Renal cortex interstitium (tissue), 11 donors: ENCODE data around the gene GRAMD2A. TPM values are rescaled to one million over a fixed set of nuclear protein-coding genes. Genes with fewer than 3 reads are reported as not detected.

Source experiments
- DNase-seq, 11 donors: peaks; one replicate each; pipeline ENCODE4 v3.0.0-alpha.2; 2013; ENCODE audit warnings: low read depth in 9 of 11, low spot score in 4 of 11; ENCODE audit errors: extremely low read depth in 1 of 11
- polyA plus RNA-seq, 3 donors: library from polyadenylated mRNA; unstranded; fragments of 120-200 nt; gene quantifications; one replicate each; pipeline ENCODE4 v1.2.1, GENCODE V29; 2013; ENCODE audit not compliant: insufficient read length in 3 of 3

Gene GRAMD2A
- polyA plus RNA-seq, 3 donors: 7.0 to 15.4 (median 8.7) TPM

DNA sequence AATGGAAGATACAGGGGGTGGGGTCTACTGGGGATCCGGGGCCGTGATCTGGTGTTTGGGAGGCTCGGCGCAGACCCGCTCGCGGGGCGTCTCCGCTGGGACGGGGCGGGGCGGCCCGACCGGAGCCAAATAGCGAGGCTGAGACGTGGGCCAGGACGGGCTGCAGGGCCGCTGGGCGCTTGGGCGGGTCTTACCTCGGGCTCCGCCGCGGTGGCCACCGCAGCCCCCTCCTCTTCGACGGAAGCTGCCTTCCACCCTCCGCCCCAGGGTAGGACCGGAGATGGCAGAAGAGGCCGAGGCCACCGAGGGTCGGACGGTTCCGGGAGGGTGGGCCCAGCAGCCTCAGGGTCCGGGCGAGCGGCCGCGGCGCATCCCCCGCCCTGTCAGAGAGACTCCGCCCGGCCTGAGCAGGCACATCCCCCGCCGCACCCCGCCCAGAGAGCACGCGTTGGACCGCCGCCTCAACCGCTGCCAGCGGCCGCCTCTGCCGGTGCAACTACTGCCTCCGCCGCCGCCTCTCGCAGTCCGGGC lies 80.0 kb downstream of the GRAMD2A start:
- DNase-seq: peak in 10 of 11 donors; percentile 35 to 77 (median 68)

GRCh38 chr15:72116731-72117485 lies 80.7 kb downstream of the GRAMD2A start:
- peak in 7 of 11 donors; percentile 21 to 59 (median 31) for DNase-seq

DNA sequence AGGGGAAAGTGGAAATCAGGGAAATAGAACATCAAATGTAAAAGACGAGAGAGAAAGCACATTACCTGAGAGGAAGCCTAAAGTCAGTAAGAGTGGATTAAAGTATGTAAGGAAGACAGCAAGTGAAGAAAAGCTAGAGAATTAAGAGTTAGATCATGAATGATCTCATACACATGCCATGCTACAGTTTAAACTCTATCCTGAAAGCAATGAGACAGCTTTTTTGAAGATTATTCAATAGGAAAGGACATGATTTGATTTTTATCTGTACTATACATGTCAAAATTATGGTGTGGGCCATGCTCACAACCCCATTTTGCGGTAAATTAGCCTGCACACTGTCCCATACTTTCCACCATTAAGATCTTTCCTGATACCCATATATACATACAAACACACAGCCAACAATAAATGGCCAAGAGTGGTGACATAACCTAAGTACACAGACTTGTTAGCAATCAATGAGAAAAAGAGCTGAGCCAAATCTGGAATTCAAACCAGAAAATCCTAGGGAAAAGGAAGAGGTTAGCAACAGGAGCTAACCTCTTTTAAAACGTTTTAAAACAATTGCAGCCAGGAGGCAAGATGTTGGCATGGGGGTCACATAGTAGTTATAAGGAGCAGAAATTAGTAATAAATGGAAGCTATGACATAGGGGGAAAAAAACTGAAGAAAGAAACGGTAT lies 84.1 kb downstream of the GRAMD2A start:
- no peak for DNase-seq

- DNase-seq: no peak
Measured at GRCh38 chr15:72112805-72113204, 84.8 kb downstream of the GRAMD2A start.

DNA sequence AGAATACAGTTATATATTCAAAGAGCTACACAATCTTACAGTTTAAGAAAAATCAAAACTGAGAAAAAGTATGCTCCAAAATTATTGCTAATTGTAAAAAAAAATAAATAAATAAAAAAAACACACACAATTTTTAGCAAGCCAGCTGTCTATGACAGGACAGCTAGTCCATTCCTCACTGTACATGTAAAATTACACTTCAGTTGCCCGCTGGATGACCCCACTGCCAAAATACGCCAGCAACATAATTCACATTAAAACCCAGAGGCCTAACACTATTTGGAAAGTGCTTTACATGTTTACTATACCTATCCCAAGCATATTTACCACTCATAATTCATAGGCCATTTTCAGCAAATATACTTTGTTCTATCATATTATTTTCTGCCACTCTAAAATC lies 85.5 kb downstream of the GRAMD2A start:
- DNase-seq: peak in 5 of 11 donors; percentile 26 to 41 (median 36)

DNA sequence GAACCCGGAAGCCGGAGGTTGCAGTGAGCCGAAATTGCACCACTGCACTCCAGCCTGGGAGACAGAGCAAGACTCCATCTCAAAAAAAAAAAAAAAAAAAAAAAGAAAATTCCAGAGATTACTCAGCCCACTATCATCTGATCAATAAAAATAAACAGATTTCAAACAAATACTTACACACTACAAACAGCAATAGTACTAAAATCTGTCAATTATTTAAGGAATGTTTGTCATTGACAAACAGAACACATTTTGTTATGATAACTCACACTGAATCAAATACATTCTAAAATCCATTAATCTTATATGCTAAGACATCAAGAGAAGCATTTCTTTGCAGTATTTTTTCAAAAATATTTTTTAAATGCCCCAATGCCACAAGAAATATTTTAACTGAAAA lies 87.2 kb downstream of the GRAMD2A start:
- no peak for DNase-seq

Other genes with a start within 250 kb of the GRAMD2A start
- gene MYO9A, start 79.6 kb downstream of the GRAMD2A start, polyA plus RNA-seq: 10 to 100 TPM; 32.6 to 38.1 (median 34.2) TPM
- 1 to 10 TPM; 6.1 to 7.0 (median 6.3) TPM for gene SENP8, start 79.4 kb downstream of the GRAMD2A start, polyA plus RNA-seq
- 100 to 1,000 TPM; 636 to 752 (median 681) TPM for gene PKM, start 33.4 kb upstream of the GRAMD2A start, polyA plus RNA-seq
- gene PARP6, start 74.8 kb upstream of the GRAMD2A start, polyA plus RNA-seq: 100 to 1,000 TPM in 2 of 3 donors, 10 to 100 TPM in 1; 88.5 to 141 (median 106) TPM
- gene CELF6, start 122.4 kb upstream of the GRAMD2A start, polyA plus RNA-seq: 1 to 10 TPM; 3.1 to 7.0 (median 3.9) TPM
- gene HEXA, start 178.2 kb upstream of the GRAMD2A start, polyA plus RNA-seq: 100 to 1,000 TPM; 105 to 135 (median 111) TPM
- not detected for gene TMEM202, start 200.5 kb upstream of the GRAMD2A start, polyA plus RNA-seq